IMR-90 (cell line): ENCODE data around the gene DNAJC27. TPM values are rescaled to one million over a fixed set of nuclear protein-coding genes. Genes with fewer than 3 reads are reported as not detected.

Source experiments
- ATAC-seq: fragments of 200-7000 bp; cut with Tn5 transposase; 2 replicates; pipeline ENCODE4 v1.9.1; 2020; ENCODE audit warnings: low read depth, mild to moderate bottlenecking, moderate library complexity
- BruUV-seq: library from RNA; stranded (reverse); fragments of 400-500 nt; replicated peaks from 2 replicates; lab custom pipeline; 2021; lab: Mats Ljungman, UMichigan
- CTCF ChIA-PET: fragments of 300-600 bp; formaldehyde crosslinking; extraction: SDS; loops from one replicate; lab custom pipeline; 2021; ENCODE audit warnings: antibody characterized with exemption; lab: Yijun Ruan, JAX
- POLR2A ChIA-PET: fragments of 300-600 bp; sonication (Branson Sonifier 250); formaldehyde crosslinking; loops from one replicate; lab custom pipeline; 2022; ENCODE audit warnings: antibody characterized with exemption; ENCODE audit not compliant: unreplicated experiment; lab: Charles Lee
- DNase-seq: peaks from one replicate; pipeline ENCODE4 v3.0.0; 2013
- H2AFZ ChIP-seq: replicated peaks from 2 replicates; pipeline ENCODE3; 2013; ENCODE audit warnings: low read length, mild to moderate bottlenecking; ENCODE audit not compliant: poor library complexity
- H2AK5ac ChIP-seq: 2 replicates; pipeline ENCODE4 v1.6.1; 2013; ENCODE audit warnings: low read depth, low read length, inconsistent platforms
- H2AK9ac ChIP-seq: replicated peaks from 2 replicates; pipeline ENCODE3; 2013; ENCODE audit warnings: mild to moderate bottlenecking, low read depth, low read length, moderate library complexity; ENCODE audit not compliant: poor library complexity
- H2BK120ac ChIP-seq: 2 replicates; pipeline ENCODE4 v1.6.1; 2013; ENCODE audit warnings: low read depth, low read length, inconsistent platforms
- H2BK15ac ChIP-seq: 3 replicates; pipeline ENCODE4 v1.6.1; 2013; ENCODE audit warnings: low read depth, low read length, inconsistent platforms
- H2BK20ac ChIP-seq: 2 replicates; pipeline ENCODE4 v1.6.1; 2013; ENCODE audit warnings: low read depth, mild to moderate bottlenecking, inconsistent platforms, low read length, moderate library complexity
- H2BK5ac ChIP-seq: 2 replicates; pipeline ENCODE4 v1.6.1; 2013; ENCODE audit warnings: mild to moderate bottlenecking, low read depth, low read length, inconsistent platforms; ENCODE audit not compliant: poor library complexity, severe bottlenecking
- H3K14ac ChIP-seq: replicated peaks from 2 replicates; pipeline ENCODE4 v1.6.1; 2013; ENCODE audit warnings: low read depth, low read length, inconsistent platforms
- H3K18ac ChIP-seq: 2 replicates; pipeline ENCODE4 v1.6.1; 2013; ENCODE audit warnings: low read depth, low read length, control low read depth
- H3K23ac ChIP-seq: 2 replicates; pipeline ENCODE4 v1.6.1; 2013; ENCODE audit warnings: low read depth, low read length, inconsistent platforms
- H3K27ac ChIP-seq: 2 replicates; pipeline ENCODE4 v1.5.1; 2013; ENCODE audit warnings: mild to moderate bottlenecking, control low read depth, low read length; ENCODE audit not compliant: insufficient read depth
- H3K27me3 ChIP-seq: 2 replicates; pipeline ENCODE4 v1.6.1; 2013; ENCODE audit warnings: low read length; ENCODE audit not compliant: control insufficient read depth, insufficient read depth
- H3K36me3 ChIP-seq: 2 replicates; pipeline ENCODE4 v1.6.1; 2013; ENCODE audit warnings: low read length, mixed read lengths; ENCODE audit not compliant: control insufficient read depth, insufficient read depth
- H3K4ac ChIP-seq: 2 replicates; pipeline ENCODE4 v1.6.1; 2013; ENCODE audit warnings: low read depth, low read length, inconsistent platforms
- H3K4me1 ChIP-seq: 2 replicates; pipeline ENCODE4 v1.6.1; 2013; ENCODE audit warnings: low read length, mixed read lengths; ENCODE audit not compliant: control insufficient read depth, insufficient read depth
- H3K4me2 ChIP-seq: 2 replicates; pipeline ENCODE4 v1.6.1; 2013; ENCODE audit warnings: low read depth, mild to moderate bottlenecking, control low read depth, low read length, moderate library complexity
- H3K4me3 ChIP-seq: 2 replicates; pipeline ENCODE4 v1.5.1; 2013; ENCODE audit warnings: low read depth, mild to moderate bottlenecking, control low read depth, low read length, moderate library complexity; ENCODE audit not compliant: insufficient read depth
- H3K56ac ChIP-seq: 2 replicates; pipeline ENCODE4 v1.6.1; 2013; ENCODE audit warnings: low read length, inconsistent platforms; ENCODE audit not compliant: insufficient read depth; ENCODE audit errors: extremely low read depth
- H3K79me1 ChIP-seq, 2 experiments: 2 replicates each; pipeline ENCODE4 v1.6.1; 2013; ENCODE audit warnings: low read length in 2 of 2, inconsistent platforms in 1 of 2, low read depth in 1 of 2
- H3K9ac ChIP-seq: 2 replicates; pipeline ENCODE4 v1.6.1; 2013; ENCODE audit warnings: low read depth, low read length, control low read depth
- H3K9me1 ChIP-seq: 2 replicates; pipeline ENCODE4 v1.6.1; 2013; ENCODE audit warnings: low read length, inconsistent platforms; ENCODE audit not compliant: insufficient read depth
- H3K9me3 ChIP-seq: 2 replicates; pipeline ENCODE4 v1.6.1; 2013; ENCODE audit warnings: low read length; ENCODE audit not compliant: control insufficient read depth, insufficient read depth
- H4K20me1 ChIP-seq: 2 replicates; pipeline ENCODE4 v1.6.1; 2013; ENCODE audit warnings: low read length, inconsistent platforms; ENCODE audit not compliant: insufficient read depth
- H4K5ac ChIP-seq: 2 replicates; pipeline ENCODE4 v1.6.1; 2013; ENCODE audit warnings: mild to moderate bottlenecking, low read depth, low read length, control low read depth
- H4K8ac ChIP-seq, 2 experiments: 2 replicates each; pipeline ENCODE4 v1.6.1; 2013; ENCODE audit warnings: low read depth in 2 of 2, low read length in 2 of 2, control low read depth in 1 of 2, inconsistent platforms in 1 of 2
- H4K91ac ChIP-seq: 2 replicates; pipeline ENCODE4 v1.6.1; 2013; ENCODE audit warnings: low read depth, low read length, inconsistent platforms; ENCODE audit not compliant: insufficient read depth
- CEBPB ChIP-seq: IDR thresholded peaks from 2 replicates; pipeline ENCODE4 v1.6.1; 2012; ENCODE audit warnings: low read depth, low read length, improper control_type of control experiment
- MXI1 ChIP-seq: IDR thresholded peaks from 2 replicates; pipeline ENCODE4 v1.6.1; 2012; ENCODE audit warnings: low read depth, mild to moderate bottlenecking, low read length, moderate library complexity, borderline replicate concordance
- WGBS, 2 experiments: methylation state at CpG; one replicate each; pipeline versions ENCODE4 v1.1.5 to v1.1.7; 2013; ENCODE audit warnings: missing lambda C conversion rate in 2 of 2; ENCODE audit not compliant: insufficient read length in 1 of 2; ENCODE audit errors: extremely low coverage in 2 of 2; 5-methylcytosine and 5-hydroxymethylcytosine counted together
- dilution Hi-C: fragments of 300-500 bp; cut with HindIII; formaldehyde crosslinking; loops from one replicate; pipeline ENCODE4 v1.14.3; 2018; ENCODE audit warnings: low sequenced_read_pairs; ENCODE audit not compliant: unreplicated experiment
- in situ Hi-C: fragments of 300-500 bp; cut with MboI; formaldehyde crosslinking; loops from 3 replicates; pipeline ENCODE4 v1.14.3; 2019; ENCODE audit warnings: low sequenced_read_pairs, inconsistent platforms, mixed read lengths
- intact Hi-C: fragments of 100-400 bp; cut with micrococcal nuclease; formaldehyde crosslinking; loops from 2 replicates; pipeline ENCODE4 v1.10.0; 2022
- polyA plus RNA-seq, 3 experiments: library from polyadenylated mRNA; depleted of rRNA; stranded (reverse); fragments of >200 nt; gene quantifications; 2 replicates each; pipeline ENCODE4 v1.2.3, GENCODE V29; 2012; ENCODE audit warnings: low replicate concordance in 1 of 3
- total RNA-seq: library from RNA; depleted of rRNA; stranded (reverse); fragments of >200 nt; gene quantifications from 2 replicates; pipeline ENCODE4 v1.2.3, GENCODE V29; 2012

DNAJC27 gene
- total and polyA plus RNA-seq, 2 of the 4 experiments (the other 2 are of a cell fraction): 1.6 to 2.0 TPM

- H2BK120ac ChIP-seq: no peak overlapping the region
- TF ChIP-seq MXI1 (no peak), CEBPB (no peak)
- H4K5ac ChIP-seq: no peak overlapping the region; the same call in 1 of the 2 replicates
- no peak overlapping the region for H2BK20ac ChIP-seq
- no peak overlapping the region for H4K91ac ChIP-seq
- H3K4me2 ChIP-seq: peak overlapping the region; percentile 16; the same call in 1 of the 2 replicates
- no TSS peak for BruUV-seq
- WGBS, 2 experiments: 90% methylated on average over 2 of the region's 7 CpGs; no CpG with 5 or more reads in 1 of the 2 experiments
- H2AFZ ChIP-seq: no peak overlapping the region
- no peak overlapping the region for H2BK5ac ChIP-seq
- no peak for DNase-seq
- peak overlapping the region; percentile 72 for H3K23ac ChIP-seq
- H3K18ac ChIP-seq: no peak overlapping the region
- H3K4me1 ChIP-seq: peaks cover 30% of the 10 kb centered on the region
- H3K4ac ChIP-seq: no peak overlapping the region
- H2BK15ac ChIP-seq: no peak overlapping the region
- peaks cover 3 to 49% of the 10 kb centered on the region in 2 experiments; a peak in 3 of 4 replicates for H3K79me1 ChIP-seq
- no peaks in the 10 kb centered on the region for H3K27me3 ChIP-seq
- intact Hi-C loops (no loop called here), in situ Hi-C loops (no loop called here), dilution Hi-C loops (no loop called here)
- CTCF ChIA-PET: no interaction called here
- H4K20me1 ChIP-seq: peaks cover 22% of the 10 kb centered on the region
- H3K9me3 ChIP-seq: no peaks in the 10 kb centered on the region
- peaks cover 15% of the 10 kb centered on the region; the same call in 1 of the 2 replicates for H3K36me3 ChIP-seq
- no peak overlapping the region for H3K56ac ChIP-seq
- no peak overlapping the region for H3K27ac ChIP-seq
- H2AK5ac ChIP-seq: 0 out of 2 replicates have a peak overlapping the region, but pooled peaks have one; percentile 21
- H3K4me3 ChIP-seq: no peak overlapping the region
- H3K9me1 ChIP-seq: peaks cover 11% of the 10 kb centered on the region
- no peak for ATAC-seq
- no peak overlapping the region for H3K9ac ChIP-seq
- H3K14ac ChIP-seq: no peak overlapping the region
- POLR2A ChIA-PET: no interaction called here
- H2AK9ac ChIP-seq: peak overlapping the region; percentile 30
- no peak overlapping the region for H4K8ac ChIP-seq
Measured at GRCh38 chr2:24917086-24917485, 54.7 kb downstream of the DNAJC27 start.
